GM18870 (cell line): Measurements from ENCODE around the gene RAD18.

Source experiments
- ATAC-seq: cut with Tn5 transposase; IDR thresholded peaks from one replicate; pipeline ENCODE4 v1.9.1; 2021; ENCODE audit warnings: moderate library complexity; ENCODE audit not compliant: unreplicated experiment

Gene RAD18

DNA sequence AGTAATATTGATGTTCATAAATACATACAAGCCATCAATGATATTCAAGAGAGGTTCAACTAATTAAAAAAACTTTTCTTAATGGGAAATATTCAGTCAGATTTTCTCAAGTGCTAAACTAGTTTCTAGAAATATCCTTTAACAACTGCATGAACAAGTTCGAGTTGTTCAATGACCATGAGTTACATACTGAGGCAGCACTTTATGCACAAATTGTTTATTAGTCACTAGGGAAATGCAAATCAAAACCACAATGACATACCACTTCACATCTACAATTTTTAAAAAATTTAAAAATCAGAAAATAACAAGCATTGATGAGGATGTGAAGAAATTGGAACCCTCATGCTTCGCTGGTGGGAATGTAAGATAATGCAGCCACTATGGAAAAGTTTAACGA is 62.4 kb downstream of the RAD18 start:
- ATAC-seq, result no peak

DNA sequence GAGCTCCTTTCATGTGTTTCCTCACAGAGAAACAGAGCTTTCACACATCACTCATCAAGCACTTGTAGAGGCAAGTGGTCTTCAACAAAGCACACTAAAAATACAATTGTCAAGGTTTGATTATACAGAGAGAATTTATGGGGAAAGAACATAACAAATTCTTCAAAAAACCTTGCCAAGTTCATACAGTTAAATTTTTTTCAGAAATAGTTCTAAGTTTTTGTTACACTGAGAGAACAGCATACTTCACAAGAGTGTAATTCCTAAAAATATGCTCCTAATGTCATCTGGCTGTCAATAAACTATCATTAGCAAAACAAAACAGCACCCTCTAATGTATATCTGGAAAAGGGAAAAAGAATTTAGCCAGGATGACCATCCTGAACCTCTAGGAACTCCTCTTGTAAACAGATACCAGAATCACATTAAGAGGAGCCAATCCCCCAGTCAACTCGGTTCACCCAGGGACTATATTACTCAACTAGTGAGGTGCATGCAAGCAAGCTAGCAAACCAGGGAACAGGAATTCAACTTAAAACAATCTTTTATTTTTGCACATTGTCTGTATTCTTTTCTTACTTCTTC is 63.3 kb downstream of the RAD18 start:
- no peak for ATAC-seq

DNA sequence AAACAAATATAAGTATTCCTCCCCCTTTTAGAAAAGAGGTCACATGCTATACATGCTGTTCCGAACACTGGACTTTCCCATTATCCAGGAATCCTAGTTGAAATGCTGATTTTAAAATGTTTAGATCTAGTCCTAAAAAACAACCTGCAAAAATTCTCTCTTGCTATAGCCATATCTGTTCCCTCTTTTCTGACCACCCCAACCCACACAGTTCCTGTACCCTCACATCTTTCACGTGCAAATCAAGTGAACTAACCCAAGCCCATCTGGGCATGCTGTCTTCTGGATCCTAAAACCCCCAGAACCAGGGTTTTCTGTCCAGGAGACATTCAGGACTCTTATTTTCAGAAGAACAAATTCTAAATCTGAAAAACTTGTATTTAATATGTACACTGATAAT is 67.4 kb downstream of the RAD18 start:
- ATAC-seq, result no peak

DNA sequence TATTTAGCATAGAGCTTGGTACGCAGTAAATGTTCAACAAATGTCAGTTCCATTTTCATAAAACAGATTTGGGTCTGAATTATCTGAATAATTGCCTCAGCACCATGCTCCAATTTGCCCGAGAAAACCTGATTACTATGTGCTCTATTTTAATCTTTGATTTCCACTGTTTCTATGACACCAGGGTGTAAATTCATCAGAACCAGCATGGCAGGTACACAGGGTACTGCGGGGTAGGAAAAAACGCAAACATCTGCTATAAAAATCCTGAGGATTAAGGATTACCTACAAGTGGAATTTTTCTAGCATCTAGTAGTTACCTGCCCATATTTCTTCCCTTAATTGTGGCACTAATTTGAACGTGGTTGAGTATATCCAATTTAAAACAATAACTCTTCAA is 70.3 kb downstream of the RAD18 start:
- no peak for ATAC-seq

DNA sequence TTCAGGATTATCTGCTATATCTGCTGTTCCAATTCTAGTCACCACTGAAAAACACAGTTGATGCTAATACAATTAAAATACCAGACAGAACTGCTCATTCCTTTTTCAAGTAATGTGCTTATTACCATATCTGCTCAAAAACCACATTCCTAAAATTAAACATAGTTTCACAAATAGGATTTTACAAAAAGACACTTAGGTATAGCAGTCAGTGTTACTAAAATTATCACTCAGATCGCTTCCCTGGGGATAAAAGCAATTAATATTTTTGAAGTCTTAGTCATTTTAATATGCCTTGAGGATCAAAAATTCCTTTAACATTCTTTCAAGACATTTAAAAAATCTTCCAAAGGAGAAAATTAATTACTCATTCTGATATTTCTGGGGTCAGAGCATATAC is 71.5 kb downstream of the RAD18 start:
- ATAC-seq, result no peak

DNA sequence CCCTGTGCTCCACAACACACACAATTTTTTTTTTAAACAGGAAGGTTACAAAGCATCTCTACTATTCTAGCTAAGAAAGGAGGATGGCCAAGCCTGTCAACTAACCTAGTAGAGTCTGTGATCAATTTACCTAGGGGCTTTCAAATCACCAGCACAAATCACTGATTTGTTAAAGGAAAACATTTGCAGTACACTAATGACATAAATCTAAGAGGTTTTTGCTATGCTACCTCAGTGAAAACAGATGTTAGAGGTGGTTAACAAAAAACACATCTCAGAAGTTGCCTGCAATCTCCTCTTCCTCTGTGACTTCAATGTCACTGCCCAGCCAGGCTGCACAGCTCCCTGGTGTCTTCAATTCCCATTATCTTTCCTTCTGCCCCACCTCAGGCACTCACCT is 72.0 kb downstream of the RAD18 start:
- ATAC-seq, result no peak

DNA sequence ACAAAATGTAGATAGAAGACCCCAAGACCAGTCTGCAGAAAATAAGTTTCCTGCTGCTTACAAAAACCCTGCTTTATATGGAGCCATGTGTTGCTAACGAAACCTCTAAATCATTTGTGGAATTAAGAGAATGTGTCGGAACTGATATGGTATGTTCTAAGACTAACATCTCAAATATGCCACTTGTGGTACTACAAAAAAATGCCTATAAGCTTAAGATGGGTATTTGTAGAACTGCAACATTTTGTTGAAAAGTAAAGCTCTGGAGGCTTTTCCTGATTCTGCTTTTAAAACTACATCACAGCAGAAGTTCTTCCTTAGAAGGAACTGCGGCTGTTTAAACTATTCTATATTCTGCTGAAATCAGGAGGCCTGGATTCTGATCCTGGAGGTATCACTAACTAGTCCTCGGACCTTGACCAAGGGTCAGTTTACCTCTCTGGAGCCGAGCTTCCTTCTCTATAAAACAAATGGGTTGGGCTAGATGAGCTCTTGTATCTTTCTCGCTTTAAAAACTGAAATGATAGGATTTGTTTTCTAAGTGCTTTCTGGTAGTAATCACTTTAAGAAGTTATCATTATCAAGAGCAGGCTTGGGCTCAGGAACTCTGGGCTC is 74.9 kb downstream of the RAD18 start:
- no peak for ATAC-seq

DNA sequence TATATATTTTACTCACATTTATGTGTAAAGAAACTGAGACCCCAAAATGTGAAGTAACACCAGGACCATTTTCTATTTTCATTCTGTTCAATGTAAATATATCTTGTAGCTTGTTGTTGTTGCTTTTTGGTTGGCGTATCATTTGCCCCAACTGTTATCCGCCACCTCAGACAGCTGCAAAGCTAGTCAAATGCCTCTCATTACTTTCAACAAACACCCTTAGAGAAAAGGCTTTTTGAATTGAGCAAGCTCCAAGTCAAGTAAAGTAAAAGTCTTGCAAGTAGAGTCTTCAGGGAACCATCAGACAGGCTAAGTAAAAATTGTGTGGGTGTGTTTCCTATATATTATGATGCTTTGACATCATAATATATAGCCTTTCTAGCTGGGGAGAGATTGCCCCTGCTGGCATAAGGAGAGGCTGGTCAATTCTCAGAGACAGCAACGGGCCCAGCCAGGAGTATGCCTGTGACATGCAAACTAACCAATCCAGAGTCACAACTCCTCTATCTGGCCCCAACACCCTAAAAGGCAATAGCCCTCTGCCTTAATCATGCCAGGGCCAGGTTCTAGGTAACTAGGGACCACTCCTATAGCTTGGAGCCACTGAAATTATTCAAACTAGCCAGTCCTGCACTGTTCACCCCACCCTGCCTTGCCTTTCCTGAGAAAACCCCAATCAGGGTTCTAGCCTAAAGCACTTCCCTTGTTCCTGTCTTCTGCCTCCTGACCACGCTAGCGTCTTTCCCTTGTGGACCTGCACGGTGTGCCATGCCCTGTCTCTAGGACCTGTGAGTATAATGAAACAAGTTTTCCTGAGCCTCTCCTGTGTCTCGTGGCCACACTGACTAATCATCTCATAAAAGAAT is 75.6 kb downstream of the RAD18 start:
- ATAC-seq, result no peak

DNA sequence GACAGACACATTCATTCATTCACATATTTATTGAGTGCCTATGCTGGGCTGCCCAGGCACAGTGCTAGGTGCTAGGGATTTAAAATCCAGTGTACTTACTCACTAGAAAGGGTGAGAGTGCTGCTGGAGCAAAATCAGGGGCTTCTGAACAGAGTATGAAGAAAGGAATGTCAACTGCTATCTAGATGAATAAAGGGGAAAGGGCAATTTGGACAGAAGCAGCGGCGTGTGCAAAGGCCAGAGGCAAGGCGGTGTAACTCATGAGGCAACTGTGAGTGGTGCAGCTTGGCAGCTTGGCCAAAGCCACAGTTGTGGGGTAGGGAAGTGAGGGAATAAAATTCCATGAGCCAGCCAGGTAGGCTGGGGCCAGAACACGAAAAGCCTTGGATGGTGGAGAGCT is 76.7 kb downstream of the RAD18 start:
- ATAC-seq, result no peak

DNA sequence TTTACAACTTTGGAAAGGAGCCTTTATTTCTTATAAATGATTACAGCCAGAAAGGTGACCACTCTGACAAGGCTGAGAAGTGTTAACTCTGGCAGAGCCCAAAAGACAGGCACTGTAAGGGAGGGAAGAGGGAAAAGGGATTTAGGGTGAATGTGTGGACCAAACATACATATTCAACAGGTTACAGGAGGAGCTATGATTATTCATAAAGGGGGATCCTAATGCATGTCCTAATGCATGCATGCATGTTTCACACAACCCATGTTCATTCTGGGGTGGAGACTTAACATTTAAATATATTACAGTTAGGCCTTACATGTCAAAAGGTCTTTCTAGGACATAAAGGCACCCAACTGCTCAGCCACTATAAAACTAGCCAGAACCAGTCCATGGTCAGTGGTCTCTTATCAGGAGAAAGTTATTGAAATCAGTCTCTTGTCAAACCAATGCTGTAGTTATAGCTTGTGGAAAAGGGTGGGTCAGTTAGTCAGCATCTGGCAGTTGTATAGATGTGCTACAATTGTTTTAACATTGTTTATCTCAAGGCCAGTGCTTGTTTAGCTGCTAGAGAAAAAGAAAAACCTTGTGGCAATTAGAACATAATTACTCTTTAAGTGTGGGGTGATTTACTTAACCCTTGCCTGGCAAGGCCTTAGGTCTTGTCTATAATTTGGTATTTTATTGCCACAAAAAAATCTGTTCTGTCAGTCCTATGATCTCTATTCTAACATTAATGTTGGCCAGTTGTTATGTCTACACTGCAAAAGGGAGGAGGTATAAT is 77.5 kb downstream of the RAD18 start:
- ATAC-seq, result no peak

DNA sequence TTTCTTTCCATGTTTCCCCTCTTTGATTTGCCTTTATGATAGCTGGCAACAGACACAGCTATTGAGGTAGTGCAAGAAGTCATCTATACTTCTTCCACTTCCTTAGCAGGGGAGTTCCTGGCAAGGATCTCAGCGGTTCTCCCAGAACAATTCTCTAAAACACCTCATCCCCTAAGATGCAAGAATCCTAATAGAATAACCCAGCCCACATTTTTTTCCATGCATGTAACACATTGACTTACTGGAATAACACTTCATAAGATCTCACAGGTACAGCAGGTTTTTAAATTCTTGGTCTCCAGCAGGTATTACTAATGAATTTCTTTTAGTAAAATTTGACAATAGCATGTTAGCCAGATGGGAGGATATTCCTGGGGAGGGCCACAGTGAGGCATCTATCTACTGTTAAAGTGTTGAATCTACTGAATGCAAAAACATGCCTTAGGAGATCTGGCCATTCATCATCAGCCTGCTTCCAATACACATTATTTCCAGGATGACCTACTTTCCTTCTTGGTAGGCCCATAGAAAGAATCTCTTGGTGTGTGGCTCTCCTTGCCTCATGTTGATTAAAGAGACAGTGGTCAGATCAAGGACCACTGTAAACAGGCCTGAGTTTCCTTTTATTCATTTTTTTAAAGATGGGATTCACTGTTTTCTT is 78.5 kb downstream of the RAD18 start:
- no peak for ATAC-seq

DNA sequence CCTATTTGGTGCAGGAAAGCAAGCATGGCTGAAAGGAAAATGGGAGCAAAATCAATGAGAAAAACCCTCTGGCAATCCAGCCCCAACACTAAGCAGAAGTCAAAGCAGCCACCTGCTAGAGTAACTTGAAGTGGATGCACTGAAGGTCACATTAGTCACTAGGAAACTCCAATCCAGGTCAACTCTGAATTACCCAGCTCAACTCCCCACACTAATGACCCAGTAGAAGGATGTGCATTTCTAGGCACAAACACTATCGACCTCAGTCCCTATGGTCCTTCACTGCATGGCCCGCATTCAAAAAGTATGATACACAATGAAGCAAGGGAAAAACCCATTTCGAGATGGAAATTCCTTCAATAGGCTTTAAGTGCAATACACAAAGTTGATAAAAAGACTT is 80.6 kb downstream of the RAD18 start:
- ATAC-seq, result peak; percentile 24

DNA sequence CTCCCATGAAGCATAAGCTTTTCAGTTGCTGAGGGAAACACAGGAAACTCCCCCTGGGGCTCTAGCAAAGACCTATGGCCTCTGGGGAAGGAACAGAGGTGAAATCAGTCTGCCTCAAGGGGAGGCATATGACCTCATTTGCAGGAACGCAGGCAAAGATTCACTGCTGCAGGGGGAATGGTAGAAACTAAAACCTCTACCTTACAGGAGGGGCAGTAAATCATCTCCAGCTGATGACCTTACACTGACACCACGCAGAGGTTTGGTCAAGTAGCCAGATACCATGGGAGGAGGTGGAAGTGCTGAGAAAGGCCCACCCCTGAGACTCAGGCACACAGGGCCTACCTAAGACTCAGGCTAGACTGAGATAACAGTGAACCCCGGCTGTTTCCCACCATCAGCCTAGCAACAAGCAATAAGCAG is 81.1 kb downstream of the RAD18 start:
- ATAC-seq, result peak; percentile 52

DNA sequence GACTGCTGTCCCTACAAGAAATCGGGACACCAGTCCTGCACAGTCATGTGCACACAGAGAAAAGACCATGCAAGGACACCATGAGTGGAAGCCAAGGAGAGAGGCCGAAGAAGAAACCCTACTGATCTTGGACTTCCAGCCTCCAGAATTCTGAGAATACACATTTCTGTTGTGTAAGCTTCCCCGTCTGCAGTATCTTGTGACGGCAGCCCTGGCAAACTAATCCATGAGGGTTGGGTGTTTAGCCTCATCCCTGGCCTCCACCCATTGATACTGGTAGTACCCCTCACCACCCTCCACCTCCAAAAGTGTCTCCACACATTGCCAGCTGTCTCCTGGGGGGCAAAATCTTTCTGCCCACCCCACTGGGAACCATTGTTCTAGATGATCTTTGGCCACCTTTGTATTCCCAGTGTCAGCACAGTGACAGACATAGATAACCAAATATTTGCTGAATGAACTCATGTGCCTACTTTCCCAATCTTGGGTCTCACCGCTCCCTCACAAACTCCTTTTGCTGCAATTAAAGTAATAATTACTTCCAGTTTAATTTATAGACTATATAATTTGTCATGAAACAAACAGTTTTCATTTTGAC is 83.8 kb downstream of the RAD18 start:
- ATAC-seq, result no peak

DNA sequence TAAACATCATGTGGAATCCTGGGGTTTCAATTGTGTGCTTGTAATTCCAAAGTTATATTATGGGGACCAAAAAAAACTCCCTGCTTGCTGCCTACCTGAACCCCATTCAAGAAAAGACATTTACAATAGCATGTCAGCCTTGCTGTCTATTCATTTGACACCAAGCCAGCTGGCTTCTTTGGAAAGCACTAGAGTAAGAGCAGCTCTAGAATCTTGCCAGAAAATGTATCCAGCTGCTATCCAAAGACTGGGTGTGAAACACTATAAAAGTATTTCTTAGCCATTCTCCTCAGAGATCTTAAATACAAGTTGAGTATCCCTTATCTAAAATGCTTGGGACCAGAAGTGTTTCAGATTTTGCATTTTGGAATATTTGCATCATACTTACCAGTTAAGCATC is 87.4 kb downstream of the RAD18 start:
- no peak for ATAC-seq

DNA sequence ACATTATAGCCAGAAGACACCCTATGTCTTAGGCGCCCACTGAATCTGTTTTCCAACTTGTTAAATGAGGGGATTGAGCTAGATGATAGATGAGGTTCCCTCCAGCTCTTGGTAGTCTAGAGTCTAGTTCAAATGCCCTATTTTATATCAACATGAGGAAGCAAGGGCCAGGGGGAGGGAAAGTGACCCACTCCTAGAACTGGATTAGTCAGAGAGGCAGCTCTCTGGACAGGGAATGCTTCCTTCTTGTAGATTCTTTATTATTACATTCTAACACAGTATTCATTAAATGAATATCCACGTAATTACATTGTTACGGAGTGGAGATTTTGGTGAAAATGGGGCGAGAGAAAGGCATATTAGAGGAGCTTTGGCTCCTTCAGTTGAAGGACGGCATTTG is 89.5 kb downstream of the RAD18 start:
- no peak for ATAC-seq

DNA sequence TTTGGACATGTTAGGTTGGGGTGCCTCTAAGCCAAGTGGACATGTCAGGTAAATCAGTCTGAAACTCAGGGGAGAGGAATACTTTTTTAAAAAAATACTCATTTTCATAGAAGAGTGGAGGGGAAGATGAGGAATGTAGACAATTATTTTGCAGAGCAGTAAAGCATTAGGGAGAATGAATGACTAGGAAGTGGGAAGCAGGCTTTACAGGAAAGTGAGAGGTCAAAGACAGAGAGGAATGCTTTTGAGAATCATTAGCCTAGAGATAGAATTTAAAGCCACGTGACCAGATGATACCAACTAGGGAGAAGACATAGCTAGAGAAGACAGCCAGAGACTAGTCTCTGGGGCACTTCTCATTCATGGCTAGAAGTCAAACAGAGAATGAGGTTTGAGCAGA is 91.0 kb downstream of the RAD18 start:
- ATAC-seq, result no peak

DNA sequence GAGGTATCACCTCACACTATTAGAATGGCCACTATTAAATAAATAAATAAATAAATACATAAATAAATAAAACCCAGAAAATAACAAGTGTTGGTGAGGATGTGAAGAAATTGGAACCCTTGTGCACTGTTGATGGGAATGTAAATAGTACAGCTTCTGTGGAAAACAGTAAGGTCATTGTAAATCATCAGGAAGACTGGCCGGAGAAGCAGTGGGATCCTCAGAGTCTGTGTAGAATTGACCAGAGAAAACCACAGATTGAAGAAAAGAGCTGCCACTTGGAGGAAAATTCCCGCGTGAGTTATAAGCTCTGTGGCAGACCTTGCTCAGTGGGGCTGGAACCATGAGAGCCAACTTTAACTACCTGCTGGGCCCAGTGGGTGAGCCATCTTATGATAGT is 92.0 kb downstream of the RAD18 start:
- ATAC-seq, result no peak

DNA sequence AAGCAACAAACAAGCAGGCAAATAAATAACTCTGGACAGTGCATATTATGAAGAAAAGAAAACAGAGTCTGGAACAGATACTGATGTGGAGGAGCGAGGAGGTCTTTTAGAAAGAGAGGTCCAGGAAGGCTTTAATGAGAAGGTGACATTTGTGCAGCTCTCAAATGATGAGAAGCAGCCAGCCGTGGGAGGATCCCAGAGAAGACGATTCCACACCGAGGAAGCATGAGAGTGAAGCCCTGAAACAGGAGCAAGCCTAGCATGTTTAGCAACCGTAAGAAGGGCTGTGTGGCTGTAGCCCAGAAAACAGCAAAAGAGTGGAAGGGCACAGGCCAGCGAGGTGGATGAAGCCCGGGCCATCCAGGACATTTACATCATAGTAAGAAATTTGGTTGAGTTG is 93.1 kb downstream of the RAD18 start:
- ATAC-seq, result no peak

DNA sequence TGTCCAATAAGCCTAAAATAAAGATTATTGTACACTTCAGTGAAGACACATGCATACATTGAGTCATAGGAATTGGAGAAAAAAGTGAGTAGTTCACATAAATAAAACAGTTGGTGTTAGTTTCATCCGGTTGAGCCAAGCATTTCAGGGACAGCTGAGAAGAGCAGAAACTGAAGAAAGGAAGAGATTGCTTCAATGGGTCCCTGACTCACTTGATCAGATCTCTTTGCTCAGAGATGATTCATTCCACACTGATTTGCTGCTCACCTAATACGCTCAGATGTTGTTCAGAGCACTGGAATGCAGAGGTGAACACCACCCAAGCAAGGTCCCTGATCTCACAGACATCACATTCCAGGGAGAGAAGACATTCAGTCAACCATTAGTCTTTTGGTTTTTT is 93.7 kb downstream of the RAD18 start:
- ATAC-seq, result no peak

DNA sequence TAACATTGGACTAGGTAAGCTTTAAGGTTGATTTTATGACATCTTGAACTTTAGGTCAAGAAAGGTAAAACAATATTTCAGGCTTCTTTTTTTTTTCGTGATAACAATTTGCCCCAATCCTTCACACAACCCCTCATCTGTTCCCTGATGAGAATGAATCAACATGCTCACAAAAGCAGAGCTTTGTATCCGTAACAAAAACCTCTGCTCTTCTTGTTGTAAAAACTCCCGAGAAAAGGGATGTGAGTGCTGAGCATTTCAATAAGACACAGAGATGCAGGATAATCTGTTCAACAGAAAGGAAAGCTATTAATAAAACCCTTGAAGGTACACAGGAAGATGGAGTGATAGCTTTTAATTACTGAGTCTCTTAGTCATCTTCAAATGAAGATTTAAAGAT is 94.3 kb downstream of the RAD18 start:
- no peak for ATAC-seq
